GM18519 (cell line): ENCODE results near the gene ATOH7.
A peak's percentile ranks its signal among the peaks of the same experiment; 100 is the strongest.
"Not testable (repeated sequence)": the region's sequence is repeated elsewhere in the genome, so short reads cannot be mapped to it uniquely, and the experiment has no call there.

ENCODE experiments used
- ATAC-seq: cut with Tn5 transposase; IDR thresholded peaks from one replicate; pipeline ENCODE4 v1.9.1; 2021; ENCODE audit warnings: mild to moderate bottlenecking, moderate library complexity; ENCODE audit not compliant: unreplicated experiment, low FRiP score

The ATOH7 gene

GRCh38 chr10:68238371-68238770 lies 6.5 kb upstream of the ATOH7 start:
- ATAC-seq, result no peak

GRCh38 chr10:68237173-68237572 lies 5.3 kb upstream of the ATOH7 start:
- ATAC-seq, result no peak

- no peak for ATAC-seq
Observed at GRCh38 chr10:68235581-68235980, 3.7 kb upstream of the ATOH7 start.

- ATAC-seq, result no peak
Observed at GRCh38 chr10:68235111-68235510, 3.2 kb upstream of the ATOH7 start.

- ATAC-seq, result no peak
Observed at GRCh38 chr10:68233046-68233445, 1.1 kb upstream of the ATOH7 start.

- ATAC-seq, result peak; percentile 93
Observed at GRCh38 chr10:68231106-68231816, 652 bp downstream of the ATOH7 start.

GRCh38 chr10:68230268-68230667 lies 1.6 kb downstream of the ATOH7 start:
- ATAC-seq, result no peak

GRCh38 chr10:68224810-68225209 lies 7.1 kb downstream of the ATOH7 start:
- no peak for ATAC-seq

- no peak for ATAC-seq
Observed at GRCh38 chr10:68223535-68224165, 8.3 kb downstream of the ATOH7 start.

GRCh38 chr10:68222391-68222790 lies 9.5 kb downstream of the ATOH7 start:
- no peak for ATAC-seq

GRCh38 chr10:68221196-68221595 lies 10.7 kb downstream of the ATOH7 start:
- no peak for ATAC-seq

- no peak for ATAC-seq
Observed at GRCh38 chr10:68218786-68219185, 13.1 kb downstream of the ATOH7 start.

- no peak for ATAC-seq
Observed at GRCh38 chr10:68212721-68213352, 19.1 kb downstream of the ATOH7 start.

- no peak for ATAC-seq
Observed at GRCh38 chr10:68211669-68212068, 20.2 kb downstream of the ATOH7 start.

GRCh38 chr10:68208424-68209042 lies 23.4 kb downstream of the ATOH7 start:
- no peak for ATAC-seq

- ATAC-seq, result no peak
Observed at GRCh38 chr10:68202960-68203353, 29.0 kb downstream of the ATOH7 start.

GRCh38 chr10:68196701-68197100 lies 35.2 kb downstream of the ATOH7 start:
- no peak for ATAC-seq

GRCh38 chr10:68195776-68196175 lies 36.1 kb downstream of the ATOH7 start:
- ATAC-seq, result not testable (repeated sequence)

- no peak for ATAC-seq
Observed at GRCh38 chr10:68194290-68194689, 37.6 kb downstream of the ATOH7 start.

GRCh38 chr10:68192113-68192512 lies 39.8 kb downstream of the ATOH7 start:
- no peak for ATAC-seq

GRCh38 chr10:68188835-68189234 lies 43.1 kb downstream of the ATOH7 start:
- ATAC-seq, result no peak
